H1 (cell line): ENCODE measurements around the gene HPS5. TPM values are rescaled to one million over a fixed set of nuclear protein-coding genes. Genes with fewer than 3 reads are reported as not detected.

Experiments used
- CBX8 ChIP-seq: fragments of 300-800, 300-1000 bp; sonication (generic); IDR thresholded peaks from 2 replicates; pipeline ENCODE4 v1.7.1; 2016; ENCODE audit warnings: low read depth, low read length, borderline replicate concordance
- SRF ChIP-seq: IDR thresholded peaks from 2 replicates; pipeline ENCODE4 v1.6.1; 2011; ENCODE audit warnings: mild to moderate bottlenecking, low read depth, low read length, moderate library complexity
- polyA plus RNA-seq, 7 experiments: library from polyadenylated mRNA; depleted of rRNA in 3 of 7; stranded (reverse) in 5 of 7; unstranded in 2 of 7; fragments of >200 nt in 5 of 7; fragments of 200-250 nt in 2 of 7; gene quantifications; 1 replicate in 5 of 7; 2 replicates in 1 of 7; 4 replicates in 1 of 7; pipeline versions ENCODE4 v1.2.1 to v1.2.3, GENCODE V29; 2011 to 2013; ENCODE audit warnings: missing spikeins in 2 of 7, mixed read lengths in 2 of 7
- total RNA-seq: library from RNA; stranded (reverse); fragmentation: NEBNext Ultra II Directional; extraction: Animal tissue kit (Norgen Biotek cat#: 25700); gene quantifications from 2 replicates; pipeline ENCODE4 v1.2.1, GENCODE V29; 2021
- TF ChIP-seq, protein P1 (sequence below): fragments of 300-600 bp; sonication (generic); IDR thresholded peaks from 2 replicates; pipeline ENCODE4 v1.7.1; 2012; ENCODE audit warnings: low read length, moderate library complexity, mild to moderate bottlenecking, inconsistent platforms; ENCODE audit not compliant: insufficient replicate concordance

HPS5 gene
- total and polyA plus RNA-seq, 2 of the 8 experiments (the other 6 are each of a cell fraction or from before 2014, with no cell fraction given): 5.0 to 18.5 TPM

DNA sequence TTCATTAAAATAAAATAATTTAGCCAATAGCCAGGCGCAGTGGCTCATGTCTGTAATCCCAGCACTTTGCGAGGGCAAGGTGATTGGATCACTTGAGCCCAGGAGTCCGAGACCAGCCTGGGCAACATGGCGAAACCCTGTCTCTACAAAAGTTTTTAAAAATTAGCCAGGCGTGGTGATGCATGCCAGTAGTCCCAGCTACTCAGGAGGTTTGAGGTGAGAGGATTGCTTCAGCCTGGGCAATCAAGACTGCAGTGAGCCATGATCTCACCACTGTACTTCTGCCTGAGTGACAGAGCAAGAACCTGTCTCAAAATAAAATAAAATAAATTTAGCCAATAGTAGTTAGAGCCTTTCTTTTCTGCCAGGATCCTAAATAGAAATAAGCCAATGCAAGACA lies 12.2 kb downstream of the HPS5 start (continued):
- TF ChIP-seq, protein P1, sequence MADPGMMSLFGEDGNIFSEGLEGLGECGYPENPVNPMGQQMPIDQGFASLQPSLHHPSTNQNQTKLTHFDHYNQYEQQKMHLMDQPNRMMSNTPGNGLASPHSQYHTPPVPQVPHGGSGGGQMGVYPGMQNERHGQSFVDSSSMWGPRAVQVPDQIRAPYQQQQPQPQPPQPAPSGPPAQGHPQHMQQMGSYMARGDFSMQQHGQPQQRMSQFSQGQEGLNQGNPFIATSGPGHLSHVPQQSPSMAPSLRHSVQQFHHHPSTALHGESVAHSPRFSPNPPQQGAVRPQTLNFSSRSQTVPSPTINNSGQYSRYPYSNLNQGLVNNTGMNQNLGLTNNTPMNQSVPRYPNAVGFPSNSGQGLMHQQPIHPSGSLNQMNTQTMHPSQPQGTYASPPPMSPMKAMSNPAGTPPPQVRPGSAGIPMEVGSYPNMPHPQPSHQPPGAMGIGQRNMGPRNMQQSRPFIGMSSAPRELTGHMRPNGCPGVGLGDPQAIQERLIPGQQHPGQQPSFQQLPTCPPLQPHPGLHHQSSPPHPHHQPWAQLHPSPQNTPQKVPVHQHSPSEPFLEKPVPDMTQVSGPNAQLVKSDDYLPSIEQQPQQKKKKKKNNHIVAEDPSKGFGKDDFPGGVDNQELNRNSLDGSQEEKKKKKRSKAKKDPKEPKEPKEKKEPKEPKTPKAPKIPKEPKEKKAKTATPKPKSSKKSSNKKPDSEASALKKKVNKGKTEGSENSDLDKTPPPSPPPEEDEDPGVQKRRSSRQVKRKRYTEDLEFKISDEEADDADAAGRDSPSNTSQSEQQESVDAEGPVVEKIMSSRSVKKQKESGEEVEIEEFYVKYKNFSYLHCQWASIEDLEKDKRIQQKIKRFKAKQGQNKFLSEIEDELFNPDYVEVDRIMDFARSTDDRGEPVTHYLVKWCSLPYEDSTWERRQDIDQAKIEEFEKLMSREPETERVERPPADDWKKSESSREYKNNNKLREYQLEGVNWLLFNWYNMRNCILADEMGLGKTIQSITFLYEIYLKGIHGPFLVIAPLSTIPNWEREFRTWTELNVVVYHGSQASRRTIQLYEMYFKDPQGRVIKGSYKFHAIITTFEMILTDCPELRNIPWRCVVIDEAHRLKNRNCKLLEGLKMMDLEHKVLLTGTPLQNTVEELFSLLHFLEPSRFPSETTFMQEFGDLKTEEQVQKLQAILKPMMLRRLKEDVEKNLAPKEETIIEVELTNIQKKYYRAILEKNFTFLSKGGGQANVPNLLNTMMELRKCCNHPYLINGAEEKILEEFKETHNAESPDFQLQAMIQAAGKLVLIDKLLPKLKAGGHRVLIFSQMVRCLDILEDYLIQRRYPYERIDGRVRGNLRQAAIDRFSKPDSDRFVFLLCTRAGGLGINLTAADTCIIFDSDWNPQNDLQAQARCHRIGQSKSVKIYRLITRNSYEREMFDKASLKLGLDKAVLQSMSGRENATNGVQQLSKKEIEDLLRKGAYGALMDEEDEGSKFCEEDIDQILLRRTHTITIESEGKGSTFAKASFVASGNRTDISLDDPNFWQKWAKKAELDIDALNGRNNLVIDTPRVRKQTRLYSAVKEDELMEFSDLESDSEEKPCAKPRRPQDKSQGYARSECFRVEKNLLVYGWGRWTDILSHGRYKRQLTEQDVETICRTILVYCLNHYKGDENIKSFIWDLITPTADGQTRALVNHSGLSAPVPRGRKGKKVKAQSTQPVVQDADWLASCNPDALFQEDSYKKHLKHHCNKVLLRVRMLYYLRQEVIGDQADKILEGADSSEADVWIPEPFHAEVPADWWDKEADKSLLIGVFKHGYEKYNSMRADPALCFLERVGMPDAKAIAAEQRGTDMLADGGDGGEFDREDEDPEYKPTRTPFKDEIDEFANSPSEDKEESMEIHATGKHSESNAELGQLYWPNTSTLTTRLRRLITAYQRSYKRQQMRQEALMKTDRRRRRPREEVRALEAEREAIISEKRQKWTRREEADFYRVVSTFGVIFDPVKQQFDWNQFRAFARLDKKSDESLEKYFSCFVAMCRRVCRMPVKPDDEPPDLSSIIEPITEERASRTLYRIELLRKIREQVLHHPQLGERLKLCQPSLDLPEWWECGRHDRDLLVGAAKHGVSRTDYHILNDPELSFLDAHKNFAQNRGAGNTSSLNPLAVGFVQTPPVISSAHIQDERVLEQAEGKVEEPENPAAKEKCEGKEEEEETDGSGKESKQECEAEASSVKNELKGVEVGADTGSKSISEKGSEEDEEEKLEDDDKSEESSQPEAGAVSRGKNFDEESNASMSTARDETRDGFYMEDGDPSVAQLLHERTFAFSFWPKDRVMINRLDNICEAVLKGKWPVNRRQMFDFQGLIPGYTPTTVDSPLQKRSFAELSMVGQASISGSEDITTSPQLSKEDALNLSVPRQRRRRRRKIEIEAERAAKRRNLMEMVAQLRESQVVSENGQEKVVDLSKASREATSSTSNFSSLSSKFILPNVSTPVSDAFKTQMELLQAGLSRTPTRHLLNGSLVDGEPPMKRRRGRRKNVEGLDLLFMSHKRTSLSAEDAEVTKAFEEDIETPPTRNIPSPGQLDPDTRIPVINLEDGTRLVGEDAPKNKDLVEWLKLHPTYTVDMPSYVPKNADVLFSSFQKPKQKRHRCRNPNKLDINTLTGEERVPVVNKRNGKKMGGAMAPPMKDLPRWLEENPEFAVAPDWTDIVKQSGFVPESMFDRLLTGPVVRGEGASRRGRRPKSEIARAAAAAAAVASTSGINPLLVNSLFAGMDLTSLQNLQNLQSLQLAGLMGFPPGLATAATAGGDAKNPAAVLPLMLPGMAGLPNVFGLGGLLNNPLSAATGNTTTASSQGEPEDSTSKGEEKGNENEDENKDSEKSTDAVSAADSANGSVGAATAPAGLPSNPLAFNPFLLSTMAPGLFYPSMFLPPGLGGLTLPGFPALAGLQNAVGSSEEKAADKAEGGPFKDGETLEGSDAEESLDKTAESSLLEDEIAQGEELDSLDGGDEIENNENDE: no peak
- TF ChIP-seq CBX8 (no peak), SRF (no peak)
